A549 (cell line): ENCODE data around the gene RNF213.

Source experiments
- CEBPB ChIP-seq, 2 experiments: fragments of >200 bp in 1 of 2; sonication (Bioruptor Twin) in 1 of 2; formaldehyde crosslinking in 1 of 2; IDR thresholded peaks; 2 replicates each; pipeline ENCODE4 v1.6.1; 2012 to 2016
- ZFP36 ChIP-seq: fragments of 450-650 bp; IDR thresholded peaks from 2 replicates; pipeline ENCODE4 v1.6.1; 2014; ENCODE audit warnings: borderline replicate concordance; ENCODE audit not compliant: partially characterized antibody
- TF ChIP-seq, protein P1 (sequence below): fragments of >200 bp; sonication (Bioruptor Twin); formaldehyde crosslinking; IDR thresholded peaks from 3 replicates; pipeline ENCODE4 v1.5.1; 2016

DNA sequence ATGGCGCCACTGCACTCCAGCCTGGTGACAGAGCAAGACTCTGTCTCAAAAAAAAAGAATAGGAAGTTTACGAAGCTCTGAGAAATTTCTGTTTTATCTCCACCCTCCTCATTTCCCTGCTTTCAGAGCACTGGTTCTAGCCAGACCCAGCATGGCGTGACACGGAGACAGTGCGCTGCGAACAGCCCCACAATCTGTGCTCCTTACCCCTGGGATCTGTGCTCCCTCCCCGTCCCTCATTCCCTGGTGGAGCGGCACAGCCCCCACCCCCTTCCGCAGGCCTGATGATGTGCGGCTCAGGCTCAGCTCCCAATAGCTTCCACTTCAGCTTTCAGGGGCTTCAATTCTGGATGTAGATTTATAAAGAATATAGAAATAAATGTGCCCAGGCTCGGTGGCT, 98.2 kb downstream of the RNF213 start:
- TF ChIP-seq, protein P1, sequence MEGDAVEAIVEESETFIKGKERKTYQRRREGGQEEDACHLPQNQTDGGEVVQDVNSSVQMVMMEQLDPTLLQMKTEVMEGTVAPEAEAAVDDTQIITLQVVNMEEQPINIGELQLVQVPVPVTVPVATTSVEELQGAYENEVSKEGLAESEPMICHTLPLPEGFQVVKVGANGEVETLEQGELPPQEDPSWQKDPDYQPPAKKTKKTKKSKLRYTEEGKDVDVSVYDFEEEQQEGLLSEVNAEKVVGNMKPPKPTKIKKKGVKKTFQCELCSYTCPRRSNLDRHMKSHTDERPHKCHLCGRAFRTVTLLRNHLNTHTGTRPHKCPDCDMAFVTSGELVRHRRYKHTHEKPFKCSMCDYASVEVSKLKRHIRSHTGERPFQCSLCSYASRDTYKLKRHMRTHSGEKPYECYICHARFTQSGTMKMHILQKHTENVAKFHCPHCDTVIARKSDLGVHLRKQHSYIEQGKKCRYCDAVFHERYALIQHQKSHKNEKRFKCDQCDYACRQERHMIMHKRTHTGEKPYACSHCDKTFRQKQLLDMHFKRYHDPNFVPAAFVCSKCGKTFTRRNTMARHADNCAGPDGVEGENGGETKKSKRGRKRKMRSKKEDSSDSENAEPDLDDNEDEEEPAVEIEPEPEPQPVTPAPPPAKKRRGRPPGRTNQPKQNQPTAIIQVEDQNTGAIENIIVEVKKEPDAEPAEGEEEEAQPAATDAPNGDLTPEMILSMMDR, result no peak
- no peak for TF ChIP-seq CEBPB (IDR thresholded peaks at IDR 0.05)
- TF ChIP-seq ZFP36, result no peak
